ENCODE data around the gene ARFGEF2. TPM values are rescaled to one million over a fixed set of nuclear protein-coding genes. Genes with fewer than 3 reads are reported as not detected.
A peak's percentile ranks its signal among the peaks of the same experiment; 100 is the strongest.
"Not testable (repeated sequence)": the region's sequence is repeated elsewhere in the genome, so short reads cannot be mapped to it uniquely, and the experiment has no call there.

ARFGEF2 gene
- total RNA-seq, 1 experiment from 2014 or later = 95.5 TPM

DNA sequence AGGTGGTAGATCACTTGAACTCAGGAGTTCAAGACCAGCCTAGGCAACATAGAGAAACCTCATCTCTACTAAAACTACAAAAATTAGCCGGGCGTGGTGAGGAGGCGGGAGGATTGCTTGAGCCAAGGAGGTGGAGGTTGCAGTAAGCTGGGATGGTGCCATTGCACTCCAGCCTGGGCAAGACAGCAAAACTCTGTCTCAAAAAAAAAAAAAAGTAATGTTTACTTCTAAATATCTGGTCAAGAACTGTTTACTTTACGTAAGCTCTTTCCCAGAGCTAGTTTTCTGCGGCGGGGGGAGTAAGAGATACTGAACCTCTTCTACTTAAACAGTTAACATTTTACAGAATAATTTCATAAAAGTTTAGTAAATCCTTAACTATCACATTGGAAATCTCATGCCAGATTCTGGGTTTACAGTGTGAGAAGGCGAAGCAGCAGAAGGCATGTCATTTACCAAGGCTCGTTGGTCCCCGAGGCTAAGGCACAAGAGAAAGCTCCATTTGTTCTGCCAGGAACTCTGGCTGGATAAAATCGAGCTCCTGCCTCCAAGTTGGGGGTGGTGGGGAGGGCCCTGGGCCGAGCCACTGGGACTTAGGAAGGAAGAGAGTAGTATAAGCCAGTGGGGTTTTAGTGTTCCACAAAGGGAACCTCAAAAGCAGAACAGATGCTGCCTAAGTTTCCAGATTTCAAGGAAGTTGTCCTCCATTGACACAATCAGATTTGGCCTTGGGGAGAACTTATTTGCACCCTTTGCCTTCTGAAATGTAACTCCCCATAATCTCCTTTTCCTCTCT is 41.7 kb downstream of the ARFGEF2 start:
- peak; percentile 87 for DNase-seq (ENCODE audit: low read depth, low spot score)
- in situ Hi-C loops (cut with HindIII; ENCODE audit: low pct_unique_long_range_greater_than_20kb, low sequenced_read_pairs) = no loop called here

DNA sequence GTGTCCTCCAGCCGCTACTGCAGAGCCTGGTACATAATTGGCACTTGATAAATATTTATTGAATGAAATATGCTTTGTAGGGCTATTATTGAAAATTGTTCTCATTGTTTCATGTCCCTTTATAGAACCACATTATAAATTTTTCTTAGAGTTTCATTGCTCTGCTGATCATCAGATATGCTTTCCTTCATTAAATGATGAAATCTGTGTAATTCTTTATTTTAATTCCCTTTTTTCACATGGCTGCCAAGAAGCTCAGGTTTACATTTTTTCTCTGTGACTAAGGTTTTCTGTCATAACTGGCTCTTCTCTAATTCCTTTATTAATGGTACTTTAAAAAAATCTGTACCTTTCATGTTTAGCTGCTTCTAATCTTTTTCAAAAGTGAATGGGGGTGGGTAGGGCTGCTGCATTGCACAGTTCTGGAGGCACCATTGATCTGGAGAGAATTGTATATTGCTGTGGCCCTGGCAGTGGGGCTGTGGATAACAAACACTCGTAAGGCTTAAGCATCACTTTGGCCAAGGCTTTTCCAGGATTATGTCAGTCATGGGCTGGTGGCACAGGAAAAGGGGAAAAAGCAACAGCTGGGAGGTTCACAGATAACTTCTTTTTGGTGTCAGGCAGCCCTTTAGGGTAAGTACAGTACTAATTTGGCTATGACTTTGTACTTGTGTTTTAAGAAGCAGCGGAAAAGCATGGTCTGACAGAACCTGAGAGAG is 43.8 kb downstream of the ARFGEF2 start:
- DNase-seq (ENCODE audit: low read depth, low spot score) = no peak
- in situ Hi-C loops (cut with HindIII; ENCODE audit: low pct_unique_long_range_greater_than_20kb, low sequenced_read_pairs) = no loop called here

GRCh38 chr20:48970681-48971365 is 49.3 kb downstream of the ARFGEF2 start:
- DNase-seq (ENCODE audit: low read depth, low spot score) = no peak

GRCh38 chr20:48971956-48972355 is 50.4 kb downstream of the ARFGEF2 start:
- no peak for DNase-seq (ENCODE audit: low read depth, low spot score)
- in situ Hi-C loops (cut with HindIII; ENCODE audit: low pct_unique_long_range_greater_than_20kb, low sequenced_read_pairs) = no loop called here

More at GRCh38 chr20:48970681-48971365, 49.3 kb downstream of the ARFGEF2 start:
- in situ Hi-C loops (cut with HindIII; ENCODE audit: low pct_unique_long_range_greater_than_20kb, low sequenced_read_pairs) = no loop called here

DNA sequence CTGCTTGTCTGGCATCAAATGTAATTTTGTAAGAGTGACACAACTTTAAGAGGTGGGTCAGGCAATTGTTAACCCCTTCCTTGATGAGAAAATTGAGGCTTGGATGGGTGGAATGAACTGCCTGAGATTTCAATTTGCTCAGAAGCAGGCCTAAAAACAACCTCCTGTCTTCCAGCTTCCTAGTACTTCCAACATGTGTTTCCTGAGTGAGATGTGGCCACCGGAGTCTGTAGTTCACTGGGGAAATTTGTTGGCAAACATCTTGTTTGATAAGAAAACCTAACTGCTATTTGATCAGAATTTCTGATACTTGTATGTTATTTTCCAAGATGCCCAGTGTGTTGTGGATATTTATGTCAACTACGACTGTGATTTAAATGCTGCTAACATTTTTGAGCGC is 51.3 kb downstream of the ARFGEF2 start:
- in situ Hi-C loops (cut with HindIII; ENCODE audit: low pct_unique_long_range_greater_than_20kb, low sequenced_read_pairs) = no loop called here
- DNase-seq (ENCODE audit: low read depth, low spot score) = no peak

DNA sequence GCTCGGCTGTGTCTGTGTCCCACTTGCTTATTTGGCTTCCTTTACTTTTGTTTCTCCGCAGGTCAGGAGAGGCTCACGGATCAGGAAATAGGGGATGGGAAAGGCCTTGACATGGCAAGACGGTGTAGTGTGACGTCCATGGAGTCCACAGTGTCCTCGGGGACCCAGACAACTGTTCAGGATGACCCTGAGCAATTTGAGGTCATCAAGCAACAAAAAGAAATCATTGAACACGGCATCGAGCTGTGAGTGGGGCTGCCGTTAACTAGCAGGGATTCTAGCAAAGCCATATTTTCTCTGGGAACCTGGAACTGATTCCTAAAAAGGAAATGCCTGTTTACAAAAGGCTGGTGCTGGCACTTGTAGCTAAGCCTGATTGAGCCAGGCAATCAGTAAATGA is 54.4 kb downstream of the ARFGEF2 start:
- DNase-seq (ENCODE audit: low read depth, low spot score) = no peak
- in situ Hi-C loops (cut with HindIII; ENCODE audit: low pct_unique_long_range_greater_than_20kb, low sequenced_read_pairs) = no loop called here

- in situ Hi-C loops (cut with HindIII; ENCODE audit: low pct_unique_long_range_greater_than_20kb, low sequenced_read_pairs); DNase-seq (ENCODE audit: low read depth, low spot score): not testable (repeated sequence)
Measured at GRCh38 chr20:48979980-48980379, 58.5 kb downstream of the ARFGEF2 start.

GRCh38 chr20:48983423-48984400 is 62.2 kb downstream of the ARFGEF2 start:
- DNase-seq (ENCODE audit: low read depth, low spot score) = no peak
- in situ Hi-C loops (cut with HindIII; ENCODE audit: low pct_unique_long_range_greater_than_20kb, low sequenced_read_pairs) = no loop called here

DNA sequence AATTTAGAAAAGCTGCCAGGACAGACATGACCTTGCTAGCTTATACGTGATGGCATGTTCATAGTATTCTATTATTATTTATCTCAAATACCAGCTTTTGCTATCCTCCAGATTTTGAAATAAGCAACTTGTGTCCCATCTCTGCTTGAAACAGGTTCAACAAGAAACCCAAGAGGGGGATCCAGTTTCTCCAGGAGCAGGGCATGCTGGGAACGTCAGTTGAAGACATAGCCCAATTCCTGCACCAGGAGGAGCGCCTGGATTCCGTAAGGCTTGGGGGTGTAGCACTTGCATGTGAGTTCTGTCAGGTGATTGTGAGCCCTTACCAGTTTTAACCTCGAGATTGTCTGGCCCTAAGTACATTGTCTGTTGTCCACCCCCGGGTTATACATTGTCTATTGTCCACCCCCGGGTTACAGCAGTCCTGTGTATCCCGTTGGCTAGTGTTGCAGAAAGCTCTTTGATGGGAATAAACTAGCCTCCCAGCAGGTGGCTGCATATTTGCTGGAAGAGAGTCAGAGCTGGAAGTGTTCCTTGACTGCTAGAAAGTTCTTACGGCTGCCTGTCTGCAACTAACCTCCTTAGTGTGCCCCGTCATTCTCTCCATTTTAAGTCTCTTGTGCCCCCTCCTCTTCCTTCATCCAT is 63.2 kb downstream of the ARFGEF2 start:
- peak; percentile 70 for DNase-seq (ENCODE audit: low read depth, low spot score)
- in situ Hi-C loops (cut with HindIII; ENCODE audit: low pct_unique_long_range_greater_than_20kb, low sequenced_read_pairs) = no loop called here

GRCh38 chr20:48986899-48987298 is 65.4 kb downstream of the ARFGEF2 start:
- in situ Hi-C loops (cut with HindIII; ENCODE audit: low pct_unique_long_range_greater_than_20kb, low sequenced_read_pairs) = no loop called here
- peak; percentile 41 for DNase-seq (ENCODE audit: low read depth, low spot score)

- in situ Hi-C loops (cut with HindIII; ENCODE audit: low pct_unique_long_range_greater_than_20kb, low sequenced_read_pairs) = no loop called here
- no peak for DNase-seq (ENCODE audit: low read depth, low spot score)
Measured at GRCh38 chr20:48990467-48990866, 69.0 kb downstream of the ARFGEF2 start.

- in situ Hi-C loops (cut with HindIII; ENCODE audit: low pct_unique_long_range_greater_than_20kb, low sequenced_read_pairs) = no loop called here
- DNase-seq (ENCODE audit: low read depth, low spot score) = no peak
Measured at GRCh38 chr20:48995589-48995988, 74.1 kb downstream of the ARFGEF2 start.

- in situ Hi-C loops (cut with HindIII; ENCODE audit: low pct_unique_long_range_greater_than_20kb, low sequenced_read_pairs) = no loop called here
Measured at GRCh38 chr20:48999890-49000870, 78.7 kb downstream of the ARFGEF2 start.

GRCh38 chr20:49001741-49002140 is 80.2 kb downstream of the ARFGEF2 start:
- in situ Hi-C loops (cut with HindIII; ENCODE audit: low pct_unique_long_range_greater_than_20kb, low sequenced_read_pairs) = no loop called here
- no peak for DNase-seq (ENCODE audit: low read depth, low spot score)

More at GRCh38 chr20:48999890-49000870, 78.7 kb downstream of the ARFGEF2 start:
- peak; percentile 34 for DNase-seq (ENCODE audit: low read depth, low spot score)

DNA sequence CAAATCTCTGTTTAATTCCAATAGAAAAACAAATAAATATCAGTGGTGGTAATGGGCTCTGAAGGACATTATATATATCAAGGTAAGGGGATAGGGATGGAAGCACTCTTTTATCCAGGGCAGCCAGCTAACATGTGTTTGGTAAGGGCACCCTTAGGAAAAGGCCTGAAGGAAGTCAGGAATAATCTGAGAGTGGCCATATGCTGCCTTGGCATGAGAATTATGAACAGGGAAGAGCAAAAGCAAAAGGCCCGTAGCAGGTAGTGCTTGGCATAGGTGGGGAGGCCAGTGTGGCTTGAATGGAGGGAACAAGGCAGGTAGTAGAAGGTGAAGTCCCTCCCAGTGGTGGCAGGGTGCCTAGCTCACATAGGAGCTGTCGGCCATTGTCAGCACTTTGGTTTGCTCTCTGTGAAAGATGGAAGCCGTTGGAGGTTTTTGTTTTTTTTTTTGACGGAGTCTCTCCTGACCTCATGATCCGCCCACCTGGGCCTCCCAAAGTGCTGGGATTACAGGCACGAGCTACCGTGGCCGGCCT is 85.0 kb downstream of the ARFGEF2 start:
- DNase-seq (ENCODE audit: low read depth, low spot score) = no peak
- in situ Hi-C loops (cut with HindIII; ENCODE audit: low pct_unique_long_range_greater_than_20kb, low sequenced_read_pairs) = no loop called here
